Heart left ventricle (tissue), 16 donors: Measurements from ENCODE around the gene PKN2. TPM values are rescaled to one million over a fixed set of nuclear protein-coding genes. Genes with fewer than 3 reads are reported as not detected.

Experiments used
- ATAC-seq, 4 donors: fragments of 200-7000 bp; cut with Tn5 transposase; one replicate each; pipeline ENCODE4 v1.9.1; 2020 to 2022; ENCODE audit warnings: moderate library complexity in 4 of 4, mild to moderate bottlenecking in 3 of 4, moderate number of reproducible peaks in 1 of 4
- DNase-seq, 5 donors: peaks; one replicate each; pipeline ENCODE4 v3.0.0-alpha.2; 2020
- H3K27ac ChIP-seq, 12 donors: fragments of 200-600 bp; sonication (generic) in 4 of 12; one replicate each; pipeline versions ENCODE4 v1.5.0 to v1.8.0; 2016 to 2022; ENCODE audit warnings: mild to moderate bottlenecking in 2 of 12
- H3K27me3 ChIP-seq, 9 donors: fragments of 200-600 bp; sonication (generic) in 2 of 9; one replicate each; pipeline versions ENCODE4 v1.5.1 to v1.8.0; 2016 to 2022; ENCODE audit warnings: mild to moderate bottlenecking in 3 of 9
- H3K36me3 ChIP-seq, 9 donors: fragments of 200-600 bp; sonication (generic) in 2 of 9; one replicate each; pipeline versions ENCODE4 v1.5.0 to v1.8.0; 2018 to 2022; ENCODE audit warnings: mild to moderate bottlenecking in 2 of 9
- H3K4me1 ChIP-seq, 12 donors: fragments of 200-600 bp; sonication (generic) in 4 of 12; one replicate each; pipeline versions ENCODE4 v1.5.0 to v1.8.0; 2016 to 2022; ENCODE audit warnings: mild to moderate bottlenecking in 3 of 12
- H3K4me3 ChIP-seq, 12 donors: fragments of 200-600 bp; sonication (generic) in 4 of 12; one replicate each; pipeline versions ENCODE4 v1.5.0 to v1.8.0; 2017 to 2022; ENCODE audit warnings: mild to moderate bottlenecking in 9 of 12, moderate library complexity in 4 of 12
- H3K9me3 ChIP-seq, 12 donors: fragments of 200-600 bp; sonication (generic) in 4 of 12; one replicate each; pipeline versions ENCODE4 v1.5.0 to v1.8.0; 2016 to 2022; ENCODE audit warnings: mild to moderate bottlenecking in 1 of 12
- POLR2A ChIP-seq, 2 donors: fragments of 450-650 bp; IDR thresholded peaks; one replicate each; pipeline ENCODE4 v1.6.1; 2017; ENCODE audit warnings: antibody characterized with exemption in 2 of 2, mild to moderate bottlenecking in 2 of 2, moderate library complexity in 2 of 2
- WGBS, 4 donors: extraction: QIAGEN DNeasy Blood & Tissue Kit in 2 of 4; methylation state at CpG; one replicate each; pipeline versions ENCODE4 v1.1.5 to v1.1.7; 2013 to 2018; 5-methylcytosine and 5-hydroxymethylcytosine counted together
- intact Hi-C, 10 donors: fragments of 100-400 bp; cut with DNase I; formaldehyde crosslinking; loops; one replicate each; pipeline versions ENCODE4 v1.11.1 to v1.14.2; 2022
- polyA plus RNA-seq, 2 donors: library from polyadenylated mRNA; stranded (reverse); fragments of 200-250 nt; gene quantifications; one replicate each; pipeline ENCODE4 v1.2.3, GENCODE V29; 2013
- total RNA-seq, 9 donors: library from RNA; depleted of rRNA in 2 of 9; stranded (reverse); fragments of >200 nt in 2 of 9; fragmentation: NEBNext Ultra II Directional in 3 of 9; extraction: Animal tissue kit (Norgen Biotek cat#: 25700) in 3 of 9; gene quantifications; one replicate each; pipeline versions ENCODE4 v1.1.0 to v1.2.4, GENCODE V29; 2016 to 2023
- TF ChIP-seq, protein P1 (sequence below), 12 donors: fragments of 200-600 bp; sonication (generic) in 4 of 12; IDR thresholded peaks; one replicate each; pipeline versions ENCODE4 v1.5.0 to v1.8.0; 2018 to 2022; ENCODE audit warnings: antibody characterized with exemption in 12 of 12, mild to moderate bottlenecking in 5 of 12
- donor health status: ischemic (EF 13 %, LVEDD 7.1; RV severe dilation, severe dysfunction).
- donor health status: healthy with polysubstance abuse.
- donor health status: DM: no; HTN: yes; CAD: no.
- donor health status: DM: no; HTN: no; CAD: no.
- donor health status: ischemic (EF 25% LVEDD 6.9; RV normal size, moderate dysfunction).
- donor health status: ischemic (EF 25% LVEDD 5.7; RV mildly dilated, moderate dysfunction).
- donor health status: healthy.
- donor health status: DM: yes; HTN: yes; CAD: no.
- donor health status: ischemic (EF 35%, LVEDD 5.7; RV mildly dilated, moderate dysfunction).
- donor health status: nonischemic (EF 11% LVEDD 7.7; RV severe dilation, severe dysfunction).
- donor health status: DM: yes; HTN: yes; CAD: no.
- donor health status: PGD.
- donor health status: ischemic (EF 29% LVEDD 5.4; RV normal size, mild dysfunction).
- donor health status: nonischemic (EF 23%, LVEDD 6.1; RV moderate dilation, normal function).

PKN2 gene
- total and polyA plus RNA-seq, 11 donors = 7.3 to 43.8 (median 30.9) TPM

DNA sequence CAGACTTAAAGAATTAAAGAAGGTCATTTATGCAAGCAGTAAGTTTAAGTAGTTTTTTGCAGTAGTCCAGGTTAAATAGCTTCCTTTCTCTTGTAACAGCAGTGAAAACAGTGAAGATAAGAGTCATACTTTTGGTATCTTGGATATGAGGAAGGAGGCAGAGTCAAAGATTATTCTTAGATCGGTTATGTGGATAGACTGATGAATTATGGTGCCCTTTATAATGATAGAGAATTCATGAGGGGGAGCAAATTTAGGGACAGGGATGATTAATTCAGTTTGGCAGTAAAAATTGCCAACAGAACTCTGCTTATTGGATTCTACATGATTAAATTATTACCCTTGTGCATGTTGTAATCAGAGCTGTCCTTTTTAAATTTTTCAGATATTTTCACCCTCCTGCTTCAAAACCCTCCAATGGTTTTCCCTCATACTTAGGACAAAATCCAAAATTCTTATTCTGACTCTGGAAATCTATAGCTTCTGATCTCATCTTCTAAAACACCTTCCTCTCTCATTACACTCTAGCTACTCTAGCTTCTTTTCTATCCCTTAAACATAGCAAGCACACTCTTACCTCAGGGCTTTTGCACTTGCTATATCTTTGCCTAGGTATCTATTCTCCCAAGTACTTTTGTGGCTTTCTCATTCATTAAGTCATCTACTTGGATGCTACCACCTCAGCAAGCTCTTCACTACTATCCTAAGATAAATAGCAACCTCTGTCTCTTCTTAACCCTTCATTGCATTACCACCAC lies 79.8 kb downstream of the PKN2 start:
- Histone ChIP-seq H3K9me3 (no peaks in the 10 kb centered on the region), H3K4me1 (no peaks in the 10 kb centered on the region), H3K27me3 (no peaks in the 10 kb centered on the region), H3K27ac (no peak overlapping the region), H3K36me3 (peaks cover 0 to 22% (median 10%) of the 10 kb centered on the region in 9 donors), H3K4me3 (no peak overlapping the region)
- intact Hi-C loops = no loop called here
- WGBS, 4 donors = 59 to 69% (median 65%) methylated on average over 1 of the region's 1 CpG
- no peak for ATAC-seq
- no peak for TF ChIP-seq POLR2A (IDR thresholded peaks at IDR 0.05)
- TF ChIP-seq, protein P1, sequence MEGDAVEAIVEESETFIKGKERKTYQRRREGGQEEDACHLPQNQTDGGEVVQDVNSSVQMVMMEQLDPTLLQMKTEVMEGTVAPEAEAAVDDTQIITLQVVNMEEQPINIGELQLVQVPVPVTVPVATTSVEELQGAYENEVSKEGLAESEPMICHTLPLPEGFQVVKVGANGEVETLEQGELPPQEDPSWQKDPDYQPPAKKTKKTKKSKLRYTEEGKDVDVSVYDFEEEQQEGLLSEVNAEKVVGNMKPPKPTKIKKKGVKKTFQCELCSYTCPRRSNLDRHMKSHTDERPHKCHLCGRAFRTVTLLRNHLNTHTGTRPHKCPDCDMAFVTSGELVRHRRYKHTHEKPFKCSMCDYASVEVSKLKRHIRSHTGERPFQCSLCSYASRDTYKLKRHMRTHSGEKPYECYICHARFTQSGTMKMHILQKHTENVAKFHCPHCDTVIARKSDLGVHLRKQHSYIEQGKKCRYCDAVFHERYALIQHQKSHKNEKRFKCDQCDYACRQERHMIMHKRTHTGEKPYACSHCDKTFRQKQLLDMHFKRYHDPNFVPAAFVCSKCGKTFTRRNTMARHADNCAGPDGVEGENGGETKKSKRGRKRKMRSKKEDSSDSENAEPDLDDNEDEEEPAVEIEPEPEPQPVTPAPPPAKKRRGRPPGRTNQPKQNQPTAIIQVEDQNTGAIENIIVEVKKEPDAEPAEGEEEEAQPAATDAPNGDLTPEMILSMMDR (IDR thresholded peaks at IDR 0.05) = no peak
- no peak for DNase-seq

DNA sequence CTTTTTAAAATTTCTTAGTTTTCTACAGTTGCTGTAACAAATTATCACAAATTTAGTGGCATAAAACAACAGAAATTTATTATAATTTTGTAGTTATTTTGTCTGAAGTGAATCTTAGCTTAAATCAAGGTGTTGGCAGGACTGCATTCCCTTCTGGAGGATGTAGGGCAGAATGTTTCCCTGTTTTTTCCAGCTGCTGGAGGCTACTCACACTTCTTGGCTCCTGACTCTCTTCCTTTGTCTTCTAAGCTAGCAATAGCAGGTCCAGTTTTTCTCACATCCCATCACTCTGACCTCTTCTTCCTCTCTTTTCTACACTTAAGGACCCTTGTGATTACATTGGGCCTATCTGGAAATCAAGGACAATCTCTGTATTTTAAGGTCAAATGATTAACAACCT lies 84.1 kb downstream of the PKN2 start:
- H3K4me1 ChIP-seq = no peaks in the 10 kb centered on the region
- no peak overlapping the region for H3K27ac ChIP-seq
- H3K9me3 ChIP-seq = no peaks in the 10 kb centered on the region
- no peak for DNase-seq
- no peaks in the 10 kb centered on the region for H3K27me3 ChIP-seq
- peaks cover 0 to 33% (median 22%) of the 10 kb centered on the region in 9 donors for H3K36me3 ChIP-seq
- intact Hi-C loops = no loop called here
- ATAC-seq = no peak
- TF ChIP-seq, protein P1 (IDR thresholded peaks at IDR 0.05) = no peak
- TF ChIP-seq POLR2A (IDR thresholded peaks at IDR 0.05) = no peak
- H3K4me3 ChIP-seq = no peak overlapping the region

DNA sequence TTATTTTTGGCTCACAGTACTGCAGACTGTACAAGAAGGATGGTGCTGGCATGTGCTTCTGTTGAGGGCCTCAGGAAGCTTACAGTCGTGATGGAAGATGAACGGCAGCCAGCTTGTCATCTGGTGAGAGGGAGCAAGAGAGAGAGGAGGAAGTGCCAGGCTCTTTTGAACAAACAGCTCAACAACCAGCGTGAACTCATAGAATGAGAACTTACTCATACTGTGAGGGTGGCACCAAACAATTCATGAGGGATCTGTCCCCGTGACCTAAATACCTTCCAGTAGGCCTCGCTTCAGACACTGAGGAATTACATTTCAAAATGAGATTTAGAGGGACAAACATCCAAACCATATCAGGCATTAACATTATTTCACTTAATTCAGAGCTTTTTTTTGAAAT lies 84.7 kb downstream of the PKN2 start:
- WGBS, 4 donors = 89 to 91% (median 90%) methylated on average over 5 of the region's 5 CpGs

DNA sequence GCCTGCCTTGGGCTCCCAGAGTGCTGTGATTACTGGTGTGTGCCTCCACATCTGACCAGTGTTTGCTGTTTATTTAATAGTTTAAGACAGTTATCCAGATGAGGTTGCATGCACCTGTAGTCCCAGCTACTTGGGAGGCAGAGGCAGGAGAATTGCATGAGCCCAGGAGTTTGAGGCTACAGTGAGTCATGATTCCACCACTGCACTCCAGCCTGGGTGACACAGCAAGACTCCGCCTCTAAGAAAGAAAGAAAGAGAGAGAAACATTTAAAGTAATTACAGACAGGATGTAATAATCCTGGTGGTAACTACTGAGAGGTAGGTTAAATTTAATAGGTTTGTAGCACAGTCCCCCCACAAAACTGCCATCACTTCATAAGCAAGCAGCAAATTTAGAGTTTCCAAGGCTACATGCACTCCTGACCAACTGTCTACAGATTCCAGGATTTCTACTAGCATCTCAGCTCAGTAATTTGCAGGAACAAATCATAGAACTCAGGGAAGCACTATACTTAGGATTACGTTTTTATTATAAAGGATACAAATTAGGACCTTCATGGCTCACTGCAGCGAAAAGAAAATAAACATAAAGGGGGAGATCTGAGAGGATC lies 89.6 kb downstream of the PKN2 start:
- TF ChIP-seq, protein P1 (IDR thresholded peaks at IDR 0.05) = no peak
- TF ChIP-seq POLR2A (IDR thresholded peaks at IDR 0.05) = no peak
- H3K4me3 ChIP-seq = no peak overlapping the region
- ATAC-seq (no peak), DNase-seq (no peak)
- 95 to 99% (median 99%) methylated on average over 3 of the region's 3 CpGs for WGBS, 4 donors
- no peaks in the 10 kb centered on the region for H3K4me1 ChIP-seq
- peaks cover 0 to 3% (median 0%) of the 10 kb centered on the region in 12 donors for H3K9me3 ChIP-seq
- intact Hi-C loops = no loop called here
- no peak overlapping the region for H3K27ac ChIP-seq
- no peaks in the 10 kb centered on the region for H3K27me3 ChIP-seq
- H3K36me3 ChIP-seq = peaks cover 0 to 82% (median 66%) of the 10 kb centered on the region in 9 donors

More for the DNA sequence above, 84.7 kb downstream of the PKN2 start:
- no peaks in the 10 kb centered on the region for H3K27me3 ChIP-seq
- ATAC-seq = no peak
- H3K4me3 ChIP-seq = no peak overlapping the region
- no peaks in the 10 kb centered on the region for H3K9me3 ChIP-seq
- peaks cover 0 to 39% (median 28%) of the 10 kb centered on the region in 9 donors for H3K36me3 ChIP-seq
- no peak for TF ChIP-seq POLR2A (IDR thresholded peaks at IDR 0.05)
- TF ChIP-seq, protein P1 (IDR thresholded peaks at IDR 0.05) = no peak
- H3K4me1 ChIP-seq = no peaks in the 10 kb centered on the region
- no peak overlapping the region for H3K27ac ChIP-seq
- no peak for DNase-seq
- intact Hi-C loops = no loop called here
